M059J (cell line): ENCODE data around the gene RIMBP2. TPM values are rescaled to one million over a fixed set of nuclear protein-coding genes. Genes with fewer than 3 reads are reported as not detected.

Experiments
- DNase-seq: peaks from one replicate; pipeline ENCODE4 v3.0.0-alpha.2; 2012; ENCODE audit warnings: low read depth
- total RNA-seq: library from RNA; depleted of rRNA; stranded (reverse); fragments of >200 nt; shearing (Covaris generic); gene quantifications from 2 replicates; pipeline ENCODE4 v1.2.3, GENCODE V29; 2014

RIMBP2 gene
- total RNA-seq, 1 experiment from 2014 or later, result 0.47 TPM

DNA sequence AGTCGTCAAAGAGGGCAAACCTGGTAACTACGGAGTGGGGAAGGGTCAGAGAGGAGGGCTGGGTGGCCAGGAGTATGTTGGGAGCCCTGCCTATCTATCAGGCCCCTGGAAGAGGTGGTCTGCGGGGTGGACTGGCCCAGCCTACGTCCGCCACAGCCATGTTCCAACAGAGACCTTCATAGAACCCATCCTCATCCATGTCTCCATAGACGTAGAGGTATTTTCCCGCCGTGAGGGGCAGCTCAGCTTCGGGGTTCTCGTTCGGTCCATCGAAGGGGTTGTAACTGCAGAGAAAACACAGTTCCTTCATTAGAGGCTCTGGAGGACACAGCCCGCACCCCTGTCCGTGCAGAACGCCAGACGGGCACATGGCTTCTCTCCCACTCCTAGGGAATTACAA lies 271.1 kb downstream of the RIMBP2 start:
- DNase-seq, result no peak

DNA sequence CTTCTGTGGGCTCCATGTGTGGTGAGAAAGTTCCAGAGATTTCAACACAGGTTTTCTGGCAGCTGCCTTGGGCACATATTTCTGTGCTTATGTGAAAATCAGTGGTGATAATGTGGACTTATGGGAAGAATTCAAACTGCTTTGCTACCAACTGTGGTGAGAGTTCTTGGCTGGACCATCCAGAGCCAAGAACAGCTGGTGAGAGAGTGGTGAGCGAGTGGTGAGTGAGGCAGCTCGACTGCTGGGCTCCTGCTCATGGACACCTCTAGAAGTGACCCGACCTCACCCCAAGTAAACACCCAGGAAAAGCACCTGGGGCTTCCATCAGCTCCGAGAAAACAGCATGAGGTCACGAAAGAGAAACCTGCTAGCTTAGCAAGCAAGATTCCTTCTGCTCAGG lies 272.0 kb downstream of the RIMBP2 start:
- no peak for DNase-seq

DNA sequence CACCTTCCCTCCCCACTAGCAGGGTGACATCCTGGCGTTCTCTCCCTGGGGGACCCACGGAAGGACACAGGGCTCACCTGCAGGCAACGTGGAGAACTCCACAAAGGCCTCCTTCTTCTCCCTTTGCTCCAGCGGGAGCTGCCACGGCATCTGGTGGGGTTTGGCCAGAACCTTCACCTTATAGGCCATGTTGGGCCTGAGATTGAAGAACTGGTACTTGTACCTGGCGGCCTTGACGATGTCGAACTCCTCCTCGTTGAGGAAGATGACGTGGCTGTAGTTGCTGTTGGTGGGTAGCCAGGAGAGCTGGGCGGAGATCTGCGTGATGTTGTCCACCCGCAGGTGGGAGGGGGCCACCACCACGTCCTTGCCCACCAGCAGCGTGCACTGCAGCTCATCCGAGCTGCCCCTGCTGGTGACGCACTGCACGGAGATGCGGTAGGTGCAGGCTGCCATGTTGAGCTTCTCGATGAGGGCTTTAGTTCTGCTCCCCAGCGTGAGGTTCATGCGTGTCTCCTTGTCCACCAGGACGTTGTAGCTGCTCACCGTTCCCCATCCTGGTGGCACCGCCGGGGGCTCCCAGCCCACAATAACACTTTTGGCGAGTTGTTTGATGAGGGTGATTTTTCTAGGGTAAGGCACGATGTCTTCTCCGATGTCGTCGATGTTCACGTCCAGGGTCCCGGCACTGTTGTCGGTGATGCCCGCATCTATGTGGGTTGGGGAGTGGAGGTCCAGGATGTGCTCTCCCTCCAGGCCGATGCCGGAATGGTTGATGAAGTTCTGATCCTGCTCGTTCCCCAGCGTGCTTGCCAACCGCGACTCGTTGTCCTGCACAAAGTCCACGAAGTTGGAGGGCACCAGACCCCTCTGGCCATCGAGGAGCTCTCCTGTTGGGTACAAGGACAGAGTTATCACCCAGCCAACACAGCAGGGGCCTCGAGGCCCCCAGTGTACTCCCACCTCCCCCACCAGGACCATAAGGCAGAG lies 274.0 kb downstream of the RIMBP2 start:
- DNase-seq, result no peak

DNA sequence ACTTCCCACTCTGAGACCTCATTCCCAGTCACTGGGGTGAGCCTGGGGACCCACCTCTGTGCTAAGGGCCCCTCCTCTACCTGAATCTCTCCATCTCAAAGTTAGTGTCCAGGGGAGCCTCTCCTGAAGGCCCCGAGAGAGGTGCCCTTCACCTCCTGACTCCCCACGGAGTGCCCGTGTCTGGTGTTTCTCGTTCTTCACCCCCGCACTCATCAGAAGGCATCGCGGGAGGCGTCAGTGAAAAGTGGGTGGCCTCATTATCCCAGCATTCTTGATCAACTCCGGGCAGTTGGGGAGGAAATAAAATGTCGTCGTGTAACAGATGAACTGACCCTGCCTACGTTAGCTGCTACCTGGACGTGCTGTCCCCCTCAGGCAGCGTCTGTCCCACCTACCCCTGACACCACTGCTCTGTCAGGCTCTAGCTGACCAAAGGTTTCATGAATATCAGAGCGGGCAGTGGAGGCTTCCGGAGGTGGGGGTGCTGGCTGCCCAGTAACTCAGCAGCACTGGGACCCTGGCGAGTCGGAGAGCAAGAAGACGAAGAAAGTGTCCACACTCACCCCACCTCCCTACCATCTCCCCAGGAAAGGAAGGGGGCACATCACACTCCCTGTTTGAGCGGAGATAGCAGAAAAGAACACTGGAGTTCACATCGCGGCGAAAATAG lies 275.6 kb downstream of the RIMBP2 start:
- DNase-seq, result no peak

- no peak for DNase-seq
These were observed 276.8 kb downstream of the RIMBP2 start for GRCh38 chr12:130439250-130439649.

DNA sequence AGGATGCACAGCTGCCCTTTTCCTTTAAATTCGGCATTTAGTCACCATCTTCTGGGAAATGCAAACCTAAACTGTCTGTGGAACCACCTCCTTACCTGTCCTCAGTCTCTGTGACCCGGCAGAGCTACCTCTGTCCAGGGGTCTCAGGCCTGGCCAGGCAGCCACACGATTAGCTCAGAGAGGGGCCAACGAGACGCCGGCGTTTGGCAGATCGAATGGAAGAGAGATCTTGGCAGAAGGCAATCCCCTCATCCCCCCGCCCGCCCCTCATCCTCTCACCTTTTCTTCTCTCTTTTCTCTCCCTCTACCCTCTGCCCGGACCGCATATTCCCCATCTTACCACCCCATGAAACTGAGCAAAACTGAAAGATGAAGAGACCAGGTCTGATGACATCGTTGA lies 277.4 kb downstream of the RIMBP2 start:
- DNase-seq, result no peak

DNA sequence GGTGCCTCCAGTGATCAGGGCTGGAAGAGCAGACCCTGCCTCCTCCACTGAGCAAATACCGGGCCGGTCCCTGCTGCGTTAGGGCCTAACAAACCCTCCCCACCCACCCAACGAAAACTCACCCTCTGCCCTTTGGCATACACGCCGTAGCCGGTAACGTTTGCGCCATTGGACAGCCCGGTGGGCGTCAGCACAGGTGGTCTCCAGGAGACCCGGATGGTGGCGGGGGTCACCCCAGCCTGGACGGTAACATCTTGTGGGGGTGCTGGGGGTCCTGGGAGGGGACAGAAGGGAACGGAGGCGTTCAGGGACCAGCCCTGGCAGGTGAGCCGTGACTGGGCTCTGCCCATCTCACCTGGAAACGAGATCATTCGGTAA lies 277.9 kb downstream of the RIMBP2 start:
- DNase-seq, result no peak

- no peak for DNase-seq
These were observed 278.4 kb downstream of the RIMBP2 start for GRCh38 chr12:130437555-130438242.

GRCh38 chr12:130436741-130437501 lies 279.2 kb downstream of the RIMBP2 start:
- DNase-seq, result no peak

DNA sequence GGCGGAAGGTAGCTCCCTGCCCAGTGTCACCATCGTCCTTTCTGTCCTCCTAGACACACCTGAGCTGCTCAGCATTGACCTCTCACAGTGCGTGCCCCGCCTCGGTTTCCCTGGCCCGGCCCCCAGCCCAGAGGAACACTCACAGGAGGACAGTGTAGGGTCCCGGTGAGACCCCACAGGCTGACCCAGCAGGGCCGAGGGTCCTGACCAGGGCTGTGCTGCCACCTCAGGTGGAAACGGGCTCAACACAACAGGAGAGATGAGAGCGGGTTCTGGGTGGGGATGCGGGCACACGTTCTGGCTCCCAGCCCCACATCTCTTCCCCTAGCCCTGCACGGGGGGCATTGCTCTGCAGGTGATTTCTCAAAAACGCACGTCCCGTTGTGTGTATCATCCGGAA lies 280.3 kb downstream of the RIMBP2 start:
- no peak for DNase-seq

GRCh38 chr12:130435331-130435730 lies 280.8 kb downstream of the RIMBP2 start:
- no peak for DNase-seq

DNA sequence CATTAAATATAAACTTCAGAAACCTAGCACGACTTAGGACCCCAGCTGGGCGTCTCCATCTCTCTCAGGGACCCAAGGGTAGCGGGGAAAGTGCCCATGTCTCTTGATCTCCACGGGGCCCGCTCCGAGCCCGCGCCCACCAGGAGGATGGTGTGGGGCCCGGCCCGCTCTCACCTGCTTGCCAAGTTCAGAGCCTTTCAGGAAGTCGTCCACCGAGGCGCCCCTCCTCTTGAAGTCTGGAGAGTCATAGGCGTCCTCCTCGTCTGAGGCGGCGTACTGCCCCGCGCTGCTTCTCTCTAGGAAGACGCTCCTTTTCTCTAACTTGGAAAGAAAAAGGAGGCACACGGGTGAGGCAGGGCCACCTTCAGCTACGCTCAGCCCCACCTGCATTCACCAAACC lies 281.5 kb downstream of the RIMBP2 start:
- no peak for DNase-seq

- no peak for DNase-seq
These were observed 282.3 kb downstream of the RIMBP2 start for GRCh38 chr12:130433834-130434233.

DNA sequence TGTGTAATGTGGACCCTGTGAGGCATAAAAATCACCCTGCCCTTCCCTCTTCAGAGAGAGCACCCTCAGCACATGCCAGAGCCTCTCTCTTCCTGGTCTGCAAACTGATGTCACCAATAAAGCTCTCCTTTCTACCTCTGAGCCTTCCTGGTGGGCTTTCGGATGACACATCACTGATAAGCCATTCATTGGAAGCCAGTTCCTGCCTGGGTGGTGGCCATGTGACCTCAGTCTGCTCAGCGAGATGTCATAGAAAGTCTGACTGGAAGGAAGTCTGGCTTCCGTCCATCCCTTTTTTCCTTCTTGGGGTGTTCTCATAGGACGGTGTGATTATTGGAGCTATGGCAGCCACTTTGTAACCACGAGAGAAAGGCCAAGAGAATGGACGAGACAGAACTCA lies 282.7 kb downstream of the RIMBP2 start:
- no peak for DNase-seq

DNA sequence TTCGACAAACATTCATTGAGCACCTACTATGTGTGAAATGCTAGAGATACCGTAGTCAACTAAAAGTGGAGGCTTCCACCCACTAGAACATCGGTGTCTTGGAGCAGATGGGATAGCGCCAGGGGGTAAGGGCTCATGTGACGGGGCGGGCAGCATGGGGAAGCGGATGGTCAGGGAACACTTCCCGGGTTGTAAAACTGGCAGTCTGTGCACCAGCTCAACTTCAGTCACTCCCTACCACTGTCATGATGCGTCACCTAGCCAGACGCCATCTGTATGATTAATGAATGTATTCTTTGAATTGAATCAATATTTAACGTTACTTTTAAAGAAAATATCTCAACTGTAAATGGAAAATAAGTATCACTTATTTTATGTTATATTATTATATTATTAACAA lies 284.9 kb downstream of the RIMBP2 start:
- DNase-seq, result no peak

GRCh38 chr12:130429656-130430505 lies 286.2 kb downstream of the RIMBP2 start:
- no peak for DNase-seq

DNA sequence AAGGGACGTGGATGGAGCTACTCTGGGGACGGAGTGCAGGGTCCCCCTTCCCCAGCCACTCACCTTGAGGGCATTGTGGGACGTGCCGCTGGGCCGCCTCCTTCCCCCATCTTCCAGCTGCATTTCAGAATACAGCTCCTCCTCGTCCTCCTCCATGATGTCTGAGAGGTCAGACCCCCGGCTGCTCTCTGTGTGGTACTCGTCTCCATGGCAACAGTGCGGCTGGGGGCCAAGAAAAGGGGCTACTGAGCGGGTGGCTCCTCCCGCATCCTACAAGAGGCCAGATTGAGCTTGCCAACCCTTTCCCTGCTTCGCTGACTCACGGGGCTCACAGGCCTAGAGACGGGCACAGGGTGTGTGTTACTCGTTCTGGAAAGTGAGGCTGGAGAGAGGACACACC lies 288.0 kb downstream of the RIMBP2 start:
- DNase-seq, result no peak

DNA sequence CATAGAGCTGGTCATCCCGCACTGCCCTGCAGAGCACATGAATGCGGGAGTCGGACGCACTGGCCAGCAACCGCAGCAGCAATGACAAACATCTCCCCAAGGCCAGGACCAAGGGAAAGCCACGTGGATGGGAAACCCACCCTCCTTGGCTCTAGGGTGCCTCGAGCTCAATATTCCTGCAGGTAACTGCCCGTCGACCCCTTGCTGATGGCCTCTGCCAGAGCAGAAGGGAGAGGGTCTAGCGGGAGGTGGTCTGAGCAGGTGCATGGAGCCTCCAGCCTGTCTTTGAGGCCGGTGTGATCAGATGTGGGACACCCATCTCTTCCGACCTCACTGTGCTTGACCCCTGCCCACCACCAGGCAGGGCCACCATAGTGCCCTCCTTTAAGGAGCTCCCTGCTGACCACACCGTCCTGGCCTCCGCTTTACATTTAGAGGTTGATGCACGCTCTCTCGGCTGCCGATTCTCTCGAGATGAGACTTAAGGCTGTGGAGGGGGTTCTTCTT lies 288.7 kb downstream of the RIMBP2 start:
- DNase-seq, result no peak

DNA sequence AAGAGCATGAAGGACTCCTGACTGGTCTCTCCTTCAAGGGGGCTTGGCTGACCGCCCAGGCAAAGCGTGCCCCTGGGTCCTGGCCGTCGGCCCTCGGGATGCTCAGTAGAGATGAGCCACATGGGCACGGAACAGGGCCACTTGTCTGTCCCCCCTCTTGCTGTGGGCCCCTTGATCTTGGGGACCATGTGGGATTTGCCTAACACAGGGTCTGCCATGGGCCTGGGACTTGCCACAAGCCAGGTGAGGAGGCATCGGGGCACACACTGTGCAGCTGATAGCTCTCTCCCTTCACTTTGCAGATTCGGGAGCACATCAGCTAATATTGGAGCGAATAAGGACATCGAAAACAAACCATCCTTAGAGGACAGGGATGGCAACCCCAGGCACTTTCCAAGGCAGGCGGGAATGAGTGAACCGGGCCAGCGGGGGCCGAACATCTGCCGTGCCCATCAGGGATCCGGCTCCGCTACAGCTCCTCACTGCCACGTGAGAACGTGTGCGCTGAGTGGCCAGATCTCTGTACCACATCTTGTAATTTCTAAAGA lies 290.3 kb downstream of the RIMBP2 start:
- no peak for DNase-seq
